K562 (cell line): Measurements from ENCODE around the gene MARCHF5. TPM values are rescaled to one million over a fixed set of nuclear protein-coding genes. Genes with fewer than 3 reads are reported as not detected.

Experiments
- BHLHE40 ChIP-seq: IDR thresholded peaks from 2 replicates; pipeline ENCODE4 v1.6.1; 2011; ENCODE audit warnings: low read length, improper control_type of control experiment
- CCAR2 ChIP-seq: fragments of 200-400 bp; formaldehyde crosslinking; IDR thresholded peaks from 2 replicates; pipeline ENCODE4 v1.6.1; 2017; ENCODE audit warnings: mild to moderate bottlenecking, low read depth, low read length
- MAZ ChIP-seq, 2 experiments: fragments of 450-650 bp in 1 of 2; sonication (generic) in 1 of 2; formaldehyde crosslinking; IDR thresholded peaks in 1 of 2; conservative IDR thresholded peaks in 1 of 2; 2 replicates each; pipeline versions ENCODE4 v1.4.0 to v1.5.0; 2020; ENCODE audit warnings: mild to moderate bottlenecking in 1 of 2, missing genetic modification reagents in 1 of 2
- MEIS2 ChIP-seq: fragments of 450-650 bp; IDR thresholded peaks from 2 replicates; pipeline ENCODE4 v1.6.1; 2014; ENCODE audit warnings: mild to moderate bottlenecking; ENCODE audit not compliant: partially characterized antibody
- SIX5 ChIP-seq, 2 experiments: IDR thresholded peaks; 2 replicates each; pipeline ENCODE4 v1.6.1; 2011; ENCODE audit warnings: low read length in 2 of 2, borderline replicate concordance in 1 of 2, low read depth in 1 of 2, mild to moderate bottlenecking in 1 of 2, moderate library complexity in 1 of 2; ENCODE audit not compliant: insufficient read depth in 1 of 2
- SRSF3 ChIP-seq: fragments of 200-400 bp; formaldehyde crosslinking; IDR thresholded peaks from 2 replicates; pipeline ENCODE4 v1.6.1; 2016; ENCODE audit warnings: mild to moderate bottlenecking, low read length, moderate library complexity; ENCODE audit not compliant: insufficient read depth
- SRSF9 ChIP-seq: fragments of 200-400 bp; formaldehyde crosslinking; IDR thresholded peaks from 2 replicates; pipeline ENCODE4 v1.6.1; 2017; ENCODE audit warnings: low read depth, low read length, borderline replicate concordance
- TAF9B ChIP-seq: fragments of 450-650 bp; IDR thresholded peaks from 2 replicates; pipeline ENCODE4 v1.6.1; 2018; ENCODE audit warnings: mild to moderate bottlenecking; ENCODE audit not compliant: partially characterized antibody
- ZNF324 ChIP-seq: fragments of 250-450 bp; sonication (Bioruptor Pico); IDR thresholded peaks from 2 replicates; pipeline ENCODE4 v1.4.0; 2020; ENCODE audit warnings: mild to moderate bottlenecking
- ZNF668 ChIP-seq: fragments of 250-450 bp; sonication (Bioruptor Pico); IDR thresholded peaks from 2 replicates; pipeline ENCODE4 v1.8.0; 2022; ENCODE audit warnings: mild to moderate bottlenecking, inconsistent platforms
- polyA plus RNA-seq, 8 experiments: library from polyadenylated mRNA; depleted of rRNA in 4 of 8; stranded (reverse) in 5 of 8; unstranded in 3 of 8; fragments of >200 nt; fragmentation: Nextera tagmentation in 2 of 8; fragmentation: Illumina TruSeq in 1 of 8; extraction: Ambion mirVana in 2 of 8; extraction: Trizol in 1 of 8; gene quantifications; 2 replicates each; pipeline versions ENCODE4 v1.2.1 to v1.2.3, GENCODE V29; 2011 to 2014; ENCODE audit warnings: inconsistent platforms in 1 of 8, missing spikeins in 1 of 8
- total RNA-seq, 7 experiments: library from RNA; depleted of rRNA in 6 of 7; stranded (reverse); fragments of >200 nt in 6 of 7; fragmentation: Illumina TruSeq in 2 of 7; extraction: Trizol in 2 of 7; gene quantifications; 2 replicates each; pipeline versions ENCODE4 v1.2.1 to v1.2.3, GENCODE V29; 2011 to 2021; ENCODE audit warnings: low replicate concordance in 1 of 7
- TF ChIP-seq, protein P1 (sequence below): sonication (generic); formaldehyde crosslinking; IDR thresholded peaks from 2 replicates; pipeline ENCODE4 v1.8.1; 2022; ENCODE audit warnings: missing genetic modification reagents
- TF ChIP-seq, protein P2 (sequence below): fragments of 450-650 bp; IDR thresholded peaks from 2 replicates; pipeline ENCODE4 v1.6.1; 2018; ENCODE audit not compliant: partially characterized antibody
- TF ChIP-seq, protein P3 (sequence below): sonication (generic); formaldehyde crosslinking; IDR thresholded peaks from 2 replicates; pipeline ENCODE4 v1.8.0; 2022; ENCODE audit warnings: mild to moderate bottlenecking, missing genetic modification reagents
- TF ChIP-seq, protein P4 (sequence below): fragments of 450-650 bp; IDR thresholded peaks from 2 replicates; pipeline ENCODE4 v1.6.1; 2016; ENCODE audit warnings: mild to moderate bottlenecking
- TF ChIP-seq, protein P5 (sequence below): fragments of 450-650 bp; formaldehyde crosslinking; IDR thresholded peaks from 2 replicates; pipeline ENCODE4 v1.4.0; 2020; ENCODE audit warnings: mild to moderate bottlenecking

Gene MARCHF5
- total and polyA plus RNA-seq, 9 of the 15 experiments (the other 6 are each of a cell fraction or from before 2014, with no cell fraction given): 3.4 to 27.2 (median 11.5) TPM

DNA sequence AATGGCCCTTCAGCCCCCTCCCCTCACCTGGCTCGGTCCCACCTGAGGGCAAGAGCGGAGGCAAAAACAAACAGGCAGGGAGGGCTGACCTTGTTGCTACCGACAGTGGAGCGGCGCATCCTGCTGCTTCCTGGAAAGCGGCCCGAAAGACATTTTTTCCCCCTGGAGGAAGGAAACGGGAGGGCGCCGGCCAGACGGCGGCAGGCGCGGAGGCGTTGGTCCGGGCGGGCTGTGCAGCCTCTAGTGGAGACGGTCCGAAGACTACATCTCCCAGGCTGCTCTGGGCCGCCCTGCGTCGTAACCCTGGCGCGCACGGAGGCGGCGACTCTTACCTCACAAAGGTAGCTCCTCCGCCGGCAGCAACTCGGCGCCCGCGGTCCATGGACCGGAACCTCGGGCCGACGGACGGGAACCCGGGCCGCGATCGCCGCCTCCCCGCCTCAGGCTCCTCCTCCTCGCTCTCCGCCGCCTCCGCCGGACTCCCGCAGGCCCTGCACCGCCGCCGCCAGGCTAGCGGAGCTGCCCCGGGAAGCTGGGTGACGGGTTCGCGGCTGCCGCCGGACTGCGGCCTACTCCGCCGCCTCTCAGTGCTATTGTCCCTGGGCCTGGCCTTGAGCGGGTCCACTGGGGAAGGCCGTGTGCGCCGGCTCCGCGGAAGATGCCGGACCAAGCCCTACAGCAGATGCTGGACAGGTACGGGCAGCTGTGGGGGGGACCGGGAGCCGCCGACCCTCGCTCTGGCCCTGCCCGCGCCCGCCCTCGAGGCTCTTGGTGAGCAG lies at the start of gene MARCHF5, which contains the start of gene CPEB3 (continued):
- 0 out of 2 replicates have a peak, but pooled peaks have one; percentile 40 for TF ChIP-seq SRSF3
- TF ChIP-seq, protein P1, sequence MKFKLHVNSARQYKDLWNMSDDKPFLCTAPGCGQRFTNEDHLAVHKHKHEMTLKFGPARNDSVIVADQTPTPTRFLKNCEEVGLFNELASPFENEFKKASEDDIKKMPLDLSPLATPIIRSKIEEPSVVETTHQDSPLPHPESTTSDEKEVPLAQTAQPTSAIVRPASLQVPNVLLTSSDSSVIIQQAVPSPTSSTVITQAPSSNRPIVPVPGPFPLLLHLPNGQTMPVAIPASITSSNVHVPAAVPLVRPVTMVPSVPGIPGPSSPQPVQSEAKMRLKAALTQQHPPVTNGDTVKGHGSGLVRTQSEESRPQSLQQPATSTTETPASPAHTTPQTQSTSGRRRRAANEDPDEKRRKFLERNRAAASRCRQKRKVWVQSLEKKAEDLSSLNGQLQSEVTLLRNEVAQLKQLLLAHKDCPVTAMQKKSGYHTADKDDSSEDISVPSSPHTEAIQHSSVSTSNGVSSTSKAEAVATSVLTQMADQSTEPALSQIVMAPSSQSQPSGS (CRISPR knock-in tag): no peak
- peak; percentile 39 to 40; a peak in 3 of 4 replicates for TF ChIP-seq MAZ (CRISPR knock-in tag; conservative IDR thresholded peaks at IDR 0.05 in 1 of 2, IDR thresholded peaks at IDR 0.05 in 1 of 2)
- no peak for TF ChIP-seq MEIS2
- peak; percentile 75; a peak in 3 of 4 replicates for TF ChIP-seq SIX5 (IDR thresholded peaks at IDR 0.05; ENCODE audit: borderline replicate concordance in 1 of 2, insufficient read depth in 1 of 2, low read depth in 1 of 2, low read length in 2 of 2)
- TF ChIP-seq ZNF324 (CRISPR knock-in tag): no peak
- TF ChIP-seq, protein P2, sequence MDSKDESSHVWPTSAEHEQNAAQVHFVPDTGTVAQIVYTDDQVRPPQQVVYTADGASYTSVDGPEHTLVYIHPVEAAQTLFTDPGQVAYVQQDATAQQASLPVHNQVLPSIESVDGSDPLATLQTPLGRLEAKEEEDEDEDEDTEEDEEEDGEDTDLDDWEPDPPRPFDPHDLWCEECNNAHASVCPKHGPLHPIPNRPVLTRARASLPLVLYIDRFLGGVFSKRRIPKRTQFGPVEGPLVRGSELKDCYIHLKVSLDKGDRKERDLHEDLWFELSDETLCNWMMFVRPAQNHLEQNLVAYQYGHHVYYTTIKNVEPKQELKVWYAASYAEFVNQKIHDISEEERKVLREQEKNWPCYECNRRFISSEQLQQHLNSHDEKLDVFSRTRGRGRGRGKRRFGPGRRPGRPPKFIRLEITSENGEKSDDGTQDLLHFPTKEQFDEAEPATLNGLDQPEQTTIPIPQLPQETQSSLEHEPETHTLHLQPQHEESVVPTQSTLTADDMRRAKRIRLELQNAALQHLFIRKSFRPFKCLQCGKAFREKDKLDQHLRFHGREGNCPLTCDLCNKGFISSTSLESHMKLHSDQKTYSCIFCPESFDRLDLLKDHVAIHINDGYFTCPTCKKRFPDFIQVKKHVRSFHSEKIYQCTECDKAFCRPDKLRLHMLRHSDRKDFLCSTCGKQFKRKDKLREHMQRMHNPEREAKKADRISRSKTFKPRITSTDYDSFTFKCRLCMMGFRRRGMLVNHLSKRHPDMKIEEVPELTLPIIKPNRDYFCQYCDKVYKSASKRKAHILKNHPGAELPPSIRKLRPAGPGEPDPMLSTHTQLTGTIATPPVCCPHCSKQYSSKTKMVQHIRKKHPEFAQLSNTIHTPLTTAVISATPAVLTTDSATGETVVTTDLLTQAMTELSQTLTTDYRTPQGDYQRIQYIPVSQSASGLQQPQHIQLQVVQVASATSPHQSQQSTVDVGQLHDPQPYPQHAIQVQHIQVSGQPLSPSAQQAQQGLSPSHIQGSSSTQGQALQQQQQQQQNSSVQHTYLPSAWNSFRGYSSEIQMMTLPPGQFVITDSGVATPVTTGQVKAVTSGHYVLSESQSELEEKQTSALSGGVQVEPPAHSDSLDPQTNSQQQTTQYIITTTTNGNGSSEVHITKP: peak; percentile 40
- no peak for TF ChIP-seq CCAR2
- TF ChIP-seq, protein P3, sequence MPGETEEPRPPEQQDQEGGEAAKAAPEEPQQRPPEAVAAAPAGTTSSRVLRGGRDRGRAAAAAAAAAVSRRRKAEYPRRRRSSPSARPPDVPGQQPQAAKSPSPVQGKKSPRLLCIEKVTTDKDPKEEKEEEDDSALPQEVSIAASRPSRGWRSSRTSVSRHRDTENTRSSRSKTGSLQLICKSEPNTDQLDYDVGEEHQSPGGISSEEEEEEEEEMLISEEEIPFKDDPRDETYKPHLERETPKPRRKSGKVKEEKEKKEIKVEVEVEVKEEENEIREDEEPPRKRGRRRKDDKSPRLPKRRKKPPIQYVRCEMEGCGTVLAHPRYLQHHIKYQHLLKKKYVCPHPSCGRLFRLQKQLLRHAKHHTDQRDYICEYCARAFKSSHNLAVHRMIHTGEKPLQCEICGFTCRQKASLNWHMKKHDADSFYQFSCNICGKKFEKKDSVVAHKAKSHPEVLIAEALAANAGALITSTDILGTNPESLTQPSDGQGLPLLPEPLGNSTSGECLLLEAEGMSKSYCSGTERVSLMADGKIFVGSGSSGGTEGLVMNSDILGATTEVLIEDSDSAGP (CRISPR knock-in tag): 0 out of 2 replicates have a peak, but pooled peaks have one; percentile 22
- no peak for TF ChIP-seq ZNF668 (CRISPR knock-in tag)
- TF ChIP-seq, protein P4, sequence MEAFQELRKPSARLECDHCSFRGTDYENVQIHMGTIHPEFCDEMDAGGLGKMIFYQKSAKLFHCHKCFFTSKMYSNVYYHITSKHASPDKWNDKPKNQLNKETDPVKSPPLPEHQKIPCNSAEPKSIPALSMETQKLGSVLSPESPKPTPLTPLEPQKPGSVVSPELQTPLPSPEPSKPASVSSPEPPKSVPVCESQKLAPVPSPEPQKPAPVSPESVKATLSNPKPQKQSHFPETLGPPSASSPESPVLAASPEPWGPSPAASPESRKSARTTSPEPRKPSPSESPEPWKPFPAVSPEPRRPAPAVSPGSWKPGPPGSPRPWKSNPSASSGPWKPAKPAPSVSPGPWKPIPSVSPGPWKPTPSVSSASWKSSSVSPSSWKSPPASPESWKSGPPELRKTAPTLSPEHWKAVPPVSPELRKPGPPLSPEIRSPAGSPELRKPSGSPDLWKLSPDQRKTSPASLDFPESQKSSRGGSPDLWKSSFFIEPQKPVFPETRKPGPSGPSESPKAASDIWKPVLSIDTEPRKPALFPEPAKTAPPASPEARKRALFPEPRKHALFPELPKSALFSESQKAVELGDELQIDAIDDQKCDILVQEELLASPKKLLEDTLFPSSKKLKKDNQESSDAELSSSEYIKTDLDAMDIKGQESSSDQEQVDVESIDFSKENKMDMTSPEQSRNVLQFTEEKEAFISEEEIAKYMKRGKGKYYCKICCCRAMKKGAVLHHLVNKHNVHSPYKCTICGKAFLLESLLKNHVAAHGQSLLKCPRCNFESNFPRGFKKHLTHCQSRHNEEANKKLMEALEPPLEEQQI: no peak
- TF ChIP-seq, protein P5, sequence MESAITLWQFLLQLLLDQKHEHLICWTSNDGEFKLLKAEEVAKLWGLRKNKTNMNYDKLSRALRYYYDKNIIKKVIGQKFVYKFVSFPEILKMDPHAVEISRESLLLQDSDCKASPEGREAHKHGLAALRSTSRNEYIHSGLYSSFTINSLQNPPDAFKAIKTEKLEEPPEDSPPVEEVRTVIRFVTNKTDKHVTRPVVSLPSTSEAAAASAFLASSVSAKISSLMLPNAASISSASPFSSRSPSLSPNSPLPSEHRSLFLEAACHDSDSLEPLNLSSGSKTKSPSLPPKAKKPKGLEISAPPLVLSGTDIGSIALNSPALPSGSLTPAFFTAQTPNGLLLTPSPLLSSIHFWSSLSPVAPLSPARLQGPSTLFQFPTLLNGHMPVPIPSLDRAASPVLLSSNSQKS (CRISPR knock-in tag): no peak
- no peak for TF ChIP-seq SRSF9
- peak; percentile 51 for TF ChIP-seq TAF9B
- peak; percentile 26; the same call in 1 of the 2 replicates for TF ChIP-seq BHLHE40
